Activated CD4-positive, alpha-beta T cell treated with anti-CD3 and anti-CD28 coated beads, Interleukin-2, Interleukin-4, amounts not matched to agents 100 ng/mL and 50 ng/mL, durations not matched to agents 16 hours and 8 hours (primary cell): Measurements from ENCODE around the gene HOPX.
"Not testable (repeated sequence)": the region's sequence is repeated elsewhere in the genome, so short reads cannot be mapped to it uniquely, and the experiment has no call there.

Source experiments
- DNase-seq: peaks from one replicate; pipeline ENCODE4 v3.0.0-alpha.2; 2020; ENCODE audit warnings: low spot score

The HOPX gene

GRCh38 chr4:56688094-56688647 is 7.1 kb upstream of the HOPX start:
- DNase-seq = no peak

GRCh38 chr4:56686537-56687231 is 5.6 kb upstream of the HOPX start:
- DNase-seq = no peak

- DNase-seq = no peak
Observed at GRCh38 chr4:56684320-56685050, 3.4 kb upstream of the HOPX start.

GRCh38 chr4:56683455-56683854 is 2.4 kb upstream of the HOPX start:
- DNase-seq = no peak

- no peak for DNase-seq
Observed at GRCh38 chr4:56681853-56682525, 893 bp upstream of the HOPX start.

- DNase-seq = no peak
Observed at GRCh38 chr4:56680266-56680665, 830 bp downstream of the HOPX start.

GRCh38 chr4:56677711-56678110 is 3.4 kb downstream of the HOPX start:
- DNase-seq = no peak

- DNase-seq = no peak
Observed at GRCh38 chr4:56674984-56675383, 6.1 kb downstream of the HOPX start.

GRCh38 chr4:56671860-56672259 is 9.2 kb downstream of the HOPX start:
- DNase-seq = no peak

- no peak for DNase-seq
Observed at GRCh38 chr4:56671373-56671772, 9.7 kb downstream of the HOPX start.

GRCh38 chr4:56668267-56668666 is 12.8 kb downstream of the HOPX start:
- DNase-seq = no peak

GRCh38 chr4:56667396-56667795 is 13.7 kb downstream of the HOPX start:
- not testable (repeated sequence) for DNase-seq

- DNase-seq = no peak
Observed at GRCh38 chr4:56666279-56666678, 14.8 kb downstream of the HOPX start.

GRCh38 chr4:56665781-56666180 is 15.3 kb downstream of the HOPX start:
- DNase-seq = no peak

- no peak for DNase-seq
Observed at GRCh38 chr4:56662782-56663468, 18.2 kb downstream of the HOPX start.

GRCh38 chr4:56659946-56660345 is 21.1 kb downstream of the HOPX start:
- no peak for DNase-seq

GRCh38 chr4:56658528-56658927 is 22.6 kb downstream of the HOPX start:
- no peak for DNase-seq

GRCh38 chr4:56657818-56658217 is 23.3 kb downstream of the HOPX start:
- no peak for DNase-seq

GRCh38 chr4:56657128-56657527 is 24.0 kb downstream of the HOPX start:
- no peak for DNase-seq

- DNase-seq = peak; percentile 74
Observed at GRCh38 chr4:56656346-56656643, 24.8 kb downstream of the HOPX start.

- DNase-seq = no peak
Observed at GRCh38 chr4:56655627-56656345, 25.3 kb downstream of the HOPX start.

GRCh38 chr4:56655209-56655626 is 25.9 kb downstream of the HOPX start:
- DNase-seq = no peak
